ENCODE data around the gene KLK2. TPM values are rescaled to one million over a fixed set of nuclear protein-coding genes. Genes with fewer than 3 reads are reported as not detected.

Gene KLK2
- total RNA-seq, 1 donor from 2014 or later, result not detected

- ATAC-seq, result no peak
- intact Hi-C loops (cut with DNase I), result no loop called here
- no peak for DNase-seq (ENCODE audit: missing footprints)
Observed at GRCh38 chr19:50912102-50912599, 38.9 kb downstream of the KLK2 start.

GRCh38 chr19:50912727-50913716, 39.8 kb downstream of the KLK2 start:
- ATAC-seq (no peak), DNase-seq (ENCODE audit: missing footprints) (no peak)
- intact Hi-C loops (cut with DNase I), result no loop called here

- intact Hi-C loops (cut with DNase I), result no loop called here
- DNase-seq (ENCODE audit: missing footprints), result no peak
- ATAC-seq, result no peak
Observed at GRCh38 chr19:50916069-50916468, 42.8 kb downstream of the KLK2 start.

GRCh38 chr19:50921426-50922316, 48.4 kb downstream of the KLK2 start:
- intact Hi-C loops (cut with DNase I), result loop anchor here (10.0 kb wide), 1 partner anchor 557 kb away; the partner anchor contains the start of gene NAPSA
- DNase-seq (ENCODE audit: missing footprints), result no peak
- ATAC-seq, result no peak

- intact Hi-C loops (cut with DNase I), result loop anchor here (10.0 kb wide), 1 partner anchor 558 kb away; the partner anchor contains the start of gene NAPSA
- ATAC-seq (peak; percentile 87), DNase-seq (ENCODE audit: missing footprints) (no peak)
Observed at GRCh38 chr19:50922317-50922853, 49.1 kb downstream of the KLK2 start.

GRCh38 chr19:50924586-50924985, 51.3 kb downstream of the KLK2 start:
- DNase-seq (ENCODE audit: missing footprints) (no peak), ATAC-seq (no peak)
- intact Hi-C loops (cut with DNase I), result loop anchor here (10.0 kb wide), 1 partner anchor 560 kb away; the partner anchor contains the start of gene NAPSA

GRCh38 chr19:50925734-50926133, 52.5 kb downstream of the KLK2 start:
- ATAC-seq, result no peak
- intact Hi-C loops (cut with DNase I), result loop anchor here (10.0 kb wide), 1 partner anchor 561 kb away; the partner anchor contains the start of gene NAPSA
- no peak for DNase-seq (ENCODE audit: missing footprints)

GRCh38 chr19:50926144-50926543, 52.9 kb downstream of the KLK2 start:
- intact Hi-C loops (cut with DNase I), result loop anchor here (10.0 kb wide), 1 partner anchor 561 kb away; the partner anchor contains the start of gene NAPSA
- no peak for ATAC-seq

GRCh38 chr19:50928831-50929230, 55.6 kb downstream of the KLK2 start:
- intact Hi-C loops (cut with DNase I), result loop anchor here (10.0 kb wide), 1 partner anchor 564 kb away; the partner anchor contains the start of gene NAPSA
- no peak for ATAC-seq
- no peak for DNase-seq (ENCODE audit: missing footprints)

More at GRCh38 chr19:50926144-50926543, 52.9 kb downstream of the KLK2 start:
- DNase-seq (ENCODE audit: missing footprints), result no peak

Other genes with a start within 250 kb of the KLK2 start
- gene SYT3, start 233.6 kb upstream of the KLK2 start, total RNA-seq, result 0.27 TPM
- 2.5 TPM for gene C19orf81, start 224.0 kb upstream of the KLK2 start, total RNA-seq
- gene SHANK1, start 153.6 kb upstream of the KLK2 start, total RNA-seq, result 0.22 TPM
- gene CLEC11A, start 150.1 kb upstream of the KLK2 start, total RNA-seq, result 4.0 TPM
- not detected for gene GPR32, start 103.0 kb upstream of the KLK2 start, total RNA-seq
- gene ACP4, start 83.0 kb upstream of the KLK2 start, total RNA-seq, result not detected
- 0.32 TPM for gene KLK1, start 49.7 kb upstream of the KLK2 start, total RNA-seq
- gene KLK15, start 39.9 kb upstream of the KLK2 start, total RNA-seq, result not detected
- gene KLK3, start 18.5 kb upstream of the KLK2 start, total RNA-seq, result not detected
- gene KLK4, start 38.0 kb downstream of the KLK2 start, total RNA-seq, result not detected
- gene KLK5, start 79.6 kb downstream of the KLK2 start, total RNA-seq, result not detected
- gene KLK6, start 96.2 kb downstream of the KLK2 start, total RNA-seq, result not detected
- not detected for gene KLK7, start 110.5 kb downstream of the KLK2 start, total RNA-seq
- gene KLK8, start 128.2 kb downstream of the KLK2 start, total RNA-seq, result not detected
- not detected for gene KLK10, start 146.3 kb downstream of the KLK2 start, total RNA-seq
- gene KLK11, start 153.2 kb downstream of the KLK2 start, total RNA-seq, result not detected
- not detected for gene KLK12, start 161.6 kb downstream of the KLK2 start, total RNA-seq
- not detected for gene KLK13, start 191.7 kb downstream of the KLK2 start, total RNA-seq
- 2.8 TPM for gene KLK14, start 209.4 kb downstream of the KLK2 start, total RNA-seq
- gene CTU1, start 235.0 kb downstream of the KLK2 start, total RNA-seq, result 5.2 TPM